ENCODE results near the gene SDF2.
"Not testable (repeated sequence)": the region's sequence is repeated elsewhere in the genome, so short reads cannot be mapped to it uniquely, and the experiment has no call there.

SDF2 gene

GRCh38 chr17:28686296-28686695 lies 24.6 kb upstream of the SDF2 start:
- DNase-seq (ENCODE audit: extremely low spot score, insufficient read length, low read depth) (no peak), FAIRE-seq (no peak)

GRCh38 chr17:28685366-28685765 lies 23.7 kb upstream of the SDF2 start:
- no peak for DNase-seq (ENCODE audit: extremely low spot score, insufficient read length, low read depth)
- FAIRE-seq, result no peak

- no peak for FAIRE-seq
- DNase-seq (ENCODE audit: extremely low spot score, insufficient read length, low read depth), result no peak
Observed at GRCh38 chr17:28684963-28685362, 23.3 kb upstream of the SDF2 start.

GRCh38 chr17:28682655-28683054 lies 20.9 kb upstream of the SDF2 start:
- DNase-seq (ENCODE audit: extremely low spot score, insufficient read length, low read depth) (no peak), FAIRE-seq (no peak)

- FAIRE-seq (no peak), DNase-seq (ENCODE audit: extremely low spot score, insufficient read length, low read depth) (no peak)
Observed at GRCh38 chr17:28675980-28676379, 14.3 kb upstream of the SDF2 start.

- no peak for DNase-seq (ENCODE audit: extremely low spot score, insufficient read length, low read depth)
- no peak for FAIRE-seq
Observed at GRCh38 chr17:28675490-28675889, 13.8 kb upstream of the SDF2 start.

GRCh38 chr17:28669918-28670317 lies 8.2 kb upstream of the SDF2 start:
- no peak for FAIRE-seq
- DNase-seq (ENCODE audit: extremely low spot score, insufficient read length, low read depth), result no peak

GRCh38 chr17:28667870-28668269 lies 6.2 kb upstream of the SDF2 start:
- no peak for DNase-seq (ENCODE audit: extremely low spot score, insufficient read length, low read depth)
- no peak for FAIRE-seq

- FAIRE-seq (no peak), DNase-seq (ENCODE audit: extremely low spot score, insufficient read length, low read depth) (no peak)
Observed at GRCh38 chr17:28665994-28666393, 4.3 kb upstream of the SDF2 start.

GRCh38 chr17:28663723-28664122 lies 2.0 kb upstream of the SDF2 start:
- DNase-seq (ENCODE audit: extremely low spot score, insufficient read length, low read depth), result no peak
- FAIRE-seq, result no peak

GRCh38 chr17:28662527-28662829 lies 772 bp upstream of the SDF2 start:
- DNase-seq (ENCODE audit: extremely low spot score, insufficient read length, low read depth), result no peak
- FAIRE-seq, result no peak

- not testable (repeated sequence) for DNase-seq (ENCODE audit: extremely low spot score, insufficient read length, low read depth); FAIRE-seq
Observed at GRCh38 chr17:28659497-28659881, 2.2 kb downstream of the SDF2 start.

- DNase-seq (ENCODE audit: extremely low spot score, insufficient read length, low read depth); FAIRE-seq: not testable (repeated sequence)
Observed at GRCh38 chr17:28658766-28659496, 2.8 kb downstream of the SDF2 start.

GRCh38 chr17:28658342-28658741 lies 3.4 kb downstream of the SDF2 start:
- FAIRE-seq; DNase-seq (ENCODE audit: extremely low spot score, insufficient read length, low read depth): not testable (repeated sequence)

- DNase-seq (ENCODE audit: extremely low spot score, insufficient read length, low read depth), result no peak
- FAIRE-seq, result no peak
Observed at GRCh38 chr17:28657756-28658155, 4.0 kb downstream of the SDF2 start.

- FAIRE-seq, result no peak
Observed at GRCh38 chr17:28655160-28655559, 6.5 kb downstream of the SDF2 start.

GRCh38 chr17:28648698-28649097 lies 13.0 kb downstream of the SDF2 start:
- DNase-seq (ENCODE audit: extremely low spot score, insufficient read length, low read depth) (no peak), FAIRE-seq (no peak)

More at GRCh38 chr17:28655160-28655559, 6.5 kb downstream of the SDF2 start:
- no peak for DNase-seq (ENCODE audit: extremely low spot score, insufficient read length, low read depth)

GRCh38 chr17:28646039-28646754 lies 15.5 kb downstream of the SDF2 start:
- DNase-seq (ENCODE audit: extremely low spot score, insufficient read length, low read depth) (no peak), FAIRE-seq (no peak)

GRCh38 chr17:28645576-28645939 lies 16.1 kb downstream of the SDF2 start:
- FAIRE-seq, result no peak
- no peak for DNase-seq (ENCODE audit: extremely low spot score, insufficient read length, low read depth)

GRCh38 chr17:28644787-28645575 lies 16.7 kb downstream of the SDF2 start, which contains the start of gene BLTP2:
BLTP2 (minus strand) TSS chr17:28645158; CDS start chr17:28645056, 102 bp downstream.
- DNase-seq (ENCODE audit: extremely low spot score, insufficient read length, low read depth) (peak; percentile 94), FAIRE-seq (peak; percentile 96)
